ENCODE measurements around the gene SLC25A23. TPM values are rescaled to one million over a fixed set of nuclear protein-coding genes. Genes with fewer than 3 reads are reported as not detected.
A peak's percentile ranks its signal among the peaks of the same experiment; 100 is the strongest.

SLC25A23 gene
- total RNA-seq, 1 donor, result 22.8 TPM

DNA sequence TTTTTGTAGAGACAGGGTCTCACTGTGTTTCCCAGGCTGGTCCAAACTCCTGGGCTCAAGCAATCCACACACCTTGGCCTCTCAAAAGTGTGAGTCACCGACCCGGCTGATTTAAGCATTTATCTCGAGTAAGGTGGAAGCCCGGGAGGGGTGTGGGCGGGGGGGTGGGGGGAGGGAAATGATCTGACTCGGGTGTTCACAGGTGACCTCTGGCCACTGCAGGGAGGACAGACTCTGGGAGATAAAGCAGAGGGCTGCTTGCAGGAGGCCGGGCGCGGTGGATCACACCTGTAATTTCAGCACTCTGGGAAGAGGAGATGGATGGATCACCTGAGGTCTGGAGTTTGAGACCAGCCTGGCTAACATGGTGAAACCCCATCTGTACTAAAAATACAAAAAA, 14.1 kb upstream of the SLC25A23 start:
- no peak overlapping the region for H2AFZ ChIP-seq (ENCODE audit: low read length)
- no peaks in the 10 kb centered on the region for H3K36me3 ChIP-seq (ENCODE audit: insufficient read depth, low read length)
- H3K27me3 ChIP-seq (ENCODE audit: insufficient read depth, low read length), result peaks cover 9% of the 10 kb centered on the region
- H3K27ac ChIP-seq (ENCODE audit: low read depth, low read length), result no peak overlapping the region
- H3K4me1 ChIP-seq (ENCODE audit: insufficient read depth, low read length), result no peaks in the 10 kb centered on the region
- TF ChIP-seq, protein P1, sequence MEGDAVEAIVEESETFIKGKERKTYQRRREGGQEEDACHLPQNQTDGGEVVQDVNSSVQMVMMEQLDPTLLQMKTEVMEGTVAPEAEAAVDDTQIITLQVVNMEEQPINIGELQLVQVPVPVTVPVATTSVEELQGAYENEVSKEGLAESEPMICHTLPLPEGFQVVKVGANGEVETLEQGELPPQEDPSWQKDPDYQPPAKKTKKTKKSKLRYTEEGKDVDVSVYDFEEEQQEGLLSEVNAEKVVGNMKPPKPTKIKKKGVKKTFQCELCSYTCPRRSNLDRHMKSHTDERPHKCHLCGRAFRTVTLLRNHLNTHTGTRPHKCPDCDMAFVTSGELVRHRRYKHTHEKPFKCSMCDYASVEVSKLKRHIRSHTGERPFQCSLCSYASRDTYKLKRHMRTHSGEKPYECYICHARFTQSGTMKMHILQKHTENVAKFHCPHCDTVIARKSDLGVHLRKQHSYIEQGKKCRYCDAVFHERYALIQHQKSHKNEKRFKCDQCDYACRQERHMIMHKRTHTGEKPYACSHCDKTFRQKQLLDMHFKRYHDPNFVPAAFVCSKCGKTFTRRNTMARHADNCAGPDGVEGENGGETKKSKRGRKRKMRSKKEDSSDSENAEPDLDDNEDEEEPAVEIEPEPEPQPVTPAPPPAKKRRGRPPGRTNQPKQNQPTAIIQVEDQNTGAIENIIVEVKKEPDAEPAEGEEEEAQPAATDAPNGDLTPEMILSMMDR (IDR thresholded peaks at IDR 0.05; ENCODE audit: extremely low read depth, low read depth, low read length), result no peak
- H3K79me2 ChIP-seq (ENCODE audit: insufficient read depth, low read length), result no peaks in the 10 kb centered on the region
- no peak overlapping the region for H3K4me2 ChIP-seq (ENCODE audit: insufficient read depth, low read length)
- no peak for DNase-seq (ENCODE audit: insufficient read length, low spot score, missing footprints)
- H3K4me3 ChIP-seq (ENCODE audit: insufficient read depth, low read length), result no peak overlapping the region
- H4K20me1 ChIP-seq (ENCODE audit: insufficient read depth, low read length), result no peaks in the 10 kb centered on the region
- no peaks in the 10 kb centered on the region for H3K9me3 ChIP-seq (ENCODE audit: low read depth, low read length)

GRCh38 chr19:6472713-6473112, 13.1 kb upstream of the SLC25A23 start:
- peak; percentile 26 for DNase-seq (ENCODE audit: insufficient read length, low spot score, missing footprints)
- TF ChIP-seq, protein P1 (IDR thresholded peaks at IDR 0.05; ENCODE audit: extremely low read depth, low read depth, low read length), result no peak
- no peaks in the 10 kb centered on the region for H3K4me1 ChIP-seq (ENCODE audit: insufficient read depth, low read length)
- no peak overlapping the region for H2AFZ ChIP-seq (ENCODE audit: low read length)
- H3K27ac ChIP-seq (ENCODE audit: low read depth, low read length), result no peak overlapping the region
- H4K20me1 ChIP-seq (ENCODE audit: insufficient read depth, low read length), result no peaks in the 10 kb centered on the region
- no peak overlapping the region for H3K4me3 ChIP-seq (ENCODE audit: insufficient read depth, low read length)
- no peaks in the 10 kb centered on the region for H3K79me2 ChIP-seq (ENCODE audit: insufficient read depth, low read length)
- H3K27me3 ChIP-seq (ENCODE audit: insufficient read depth, low read length), result peaks cover 9% of the 10 kb centered on the region
- H3K36me3 ChIP-seq (ENCODE audit: insufficient read depth, low read length), result no peaks in the 10 kb centered on the region
- H3K9me3 ChIP-seq (ENCODE audit: low read depth, low read length), result no peaks in the 10 kb centered on the region
- H3K4me2 ChIP-seq (ENCODE audit: insufficient read depth, low read length), result no peak overlapping the region

DNA sequence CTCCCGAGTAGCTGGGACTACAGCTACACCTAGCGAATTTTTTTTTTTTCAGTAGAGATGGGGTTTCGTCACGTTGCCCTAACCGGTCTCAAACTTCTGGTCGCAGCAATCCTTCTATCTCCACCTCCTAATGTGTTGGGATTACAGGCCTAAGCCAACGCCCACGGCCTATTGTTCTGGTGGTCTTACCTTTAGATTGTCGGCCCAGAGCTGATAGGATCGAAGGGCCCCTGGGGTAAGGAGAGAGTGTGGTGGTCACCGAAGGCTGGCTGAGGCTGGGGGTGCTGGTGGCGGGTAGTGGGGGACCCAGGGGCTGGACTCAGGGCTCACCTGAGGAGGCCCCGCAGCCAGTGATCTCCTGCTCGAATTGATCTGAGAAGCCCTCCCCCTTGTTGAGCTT, 11.5 kb upstream of the SLC25A23 start:
- Histone ChIP-seq H3K4me2 (ENCODE audit: insufficient read depth, low read length) (no peak overlapping the region), H3K27ac (ENCODE audit: low read depth, low read length) (no peak overlapping the region), H3K4me3 (ENCODE audit: insufficient read depth, low read length) (no peak overlapping the region), H3K4me1 (ENCODE audit: insufficient read depth, low read length) (no peaks in the 10 kb centered on the region), H3K9me3 (ENCODE audit: low read depth, low read length) (no peaks in the 10 kb centered on the region), H3K36me3 (ENCODE audit: insufficient read depth, low read length) (no peaks in the 10 kb centered on the region), H3K27me3 (ENCODE audit: insufficient read depth, low read length) (peaks cover 13% of the 10 kb centered on the region), H4K20me1 (ENCODE audit: insufficient read depth, low read length) (no peaks in the 10 kb centered on the region), H3K79me2 (ENCODE audit: insufficient read depth, low read length) (no peaks in the 10 kb centered on the region), H2AFZ (ENCODE audit: low read length) (no peak overlapping the region)
- TF ChIP-seq, protein P1 (IDR thresholded peaks at IDR 0.05; ENCODE audit: extremely low read depth, low read depth, low read length), result no peak
- DNase-seq (ENCODE audit: insufficient read length, low spot score, missing footprints), result peak; percentile 34

DNA sequence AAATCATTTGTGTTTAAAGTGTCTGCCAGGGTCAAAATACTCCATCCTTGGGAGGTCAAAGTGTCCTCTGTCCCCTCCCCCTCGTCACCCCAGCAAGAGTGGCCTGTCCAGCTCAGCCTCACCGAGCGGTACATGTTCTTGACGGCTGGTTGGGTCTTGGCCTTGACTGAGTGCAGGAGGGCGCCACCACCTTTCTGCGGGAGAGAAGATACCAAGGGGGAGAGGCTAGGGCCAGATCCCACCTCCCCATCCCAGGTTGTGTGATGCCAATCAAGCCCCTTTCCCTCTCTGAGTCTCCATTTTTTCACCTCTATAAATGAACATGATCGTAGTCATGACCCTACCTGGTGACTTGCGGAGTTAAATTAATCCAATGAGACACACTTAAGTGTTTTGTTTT, 10.6 kb upstream of the SLC25A23 start:
- no peak overlapping the region for H3K4me2 ChIP-seq (ENCODE audit: insufficient read depth, low read length)
- peaks cover 12% of the 10 kb centered on the region for H3K27me3 ChIP-seq (ENCODE audit: insufficient read depth, low read length)
- H3K36me3 ChIP-seq (ENCODE audit: insufficient read depth, low read length), result no peaks in the 10 kb centered on the region
- TF ChIP-seq, protein P1 (IDR thresholded peaks at IDR 0.05; ENCODE audit: extremely low read depth, low read depth, low read length), result no peak
- H3K4me3 ChIP-seq (ENCODE audit: insufficient read depth, low read length), result no peak overlapping the region
- H3K27ac ChIP-seq (ENCODE audit: low read depth, low read length), result no peak overlapping the region
- H3K4me1 ChIP-seq (ENCODE audit: insufficient read depth, low read length), result no peaks in the 10 kb centered on the region
- no peak overlapping the region for H2AFZ ChIP-seq (ENCODE audit: low read length)
- DNase-seq (ENCODE audit: insufficient read length, low spot score, missing footprints), result peak; percentile 61
- no peaks in the 10 kb centered on the region for H4K20me1 ChIP-seq (ENCODE audit: insufficient read depth, low read length)
- H3K9me3 ChIP-seq (ENCODE audit: low read depth, low read length), result no peaks in the 10 kb centered on the region
- no peaks in the 10 kb centered on the region for H3K79me2 ChIP-seq (ENCODE audit: insufficient read depth, low read length)

Data from osteoblast (primary cell).